Smooth muscle cell of the umbilical artery (primary cell): Measurements from ENCODE around the gene NUP98. TPM values are rescaled to one million over a fixed set of nuclear protein-coding genes. Genes with fewer than 3 reads are reported as not detected.

Experiments
- total RNA-seq: library from RNA; depleted of rRNA; stranded (reverse); fragments of >200 nt; gene quantifications from 2 replicates; pipeline ENCODE4 v1.2.3, GENCODE V29; 2014

NUP98 gene
- 76.6 and 133 TPM in 2 replicates for total RNA-seq

DNA sequence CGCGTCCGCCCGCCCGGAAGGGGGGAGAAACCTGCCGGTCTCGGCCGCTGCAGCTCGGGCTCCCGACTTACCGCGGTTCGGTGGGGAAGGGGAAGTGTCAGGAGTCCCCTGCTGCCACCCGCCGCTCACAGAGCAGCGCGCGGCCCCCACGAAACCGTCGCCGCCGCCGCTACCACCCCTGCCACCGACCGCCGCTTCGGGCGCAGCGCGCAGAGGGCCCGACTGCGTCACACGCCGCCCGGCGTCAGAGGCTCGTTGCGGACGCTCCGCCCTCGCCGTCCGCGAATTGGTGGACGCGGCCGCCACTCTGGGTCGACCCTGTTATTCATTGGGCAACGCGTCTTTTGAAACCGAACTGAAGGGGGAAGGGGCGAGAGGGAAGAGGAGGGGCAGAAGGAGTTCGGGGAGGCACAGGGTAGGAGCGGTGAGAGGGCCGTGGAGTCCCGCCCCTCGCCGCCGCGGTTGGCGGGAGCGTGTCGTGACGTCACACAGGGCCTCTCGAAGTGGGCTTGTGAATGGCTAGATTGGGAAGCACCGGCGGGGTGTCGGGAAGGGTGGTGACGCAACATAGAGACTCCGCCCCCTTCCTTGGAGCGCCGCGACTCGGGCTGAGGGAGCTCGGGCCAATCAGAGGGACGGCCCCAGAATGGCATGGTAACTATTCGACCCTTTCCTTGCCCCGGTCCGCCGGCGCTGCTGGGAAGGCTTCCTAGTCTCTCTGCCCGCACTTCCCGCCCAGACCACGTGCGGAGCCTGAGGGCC is at the start of gene NUP98:
Gene NUP98 (minus strand): TSS at position 226 of the 762 bp plus-strand sequence. CDS start 15,437 bp downstream, outside the sequence.

DNA sequence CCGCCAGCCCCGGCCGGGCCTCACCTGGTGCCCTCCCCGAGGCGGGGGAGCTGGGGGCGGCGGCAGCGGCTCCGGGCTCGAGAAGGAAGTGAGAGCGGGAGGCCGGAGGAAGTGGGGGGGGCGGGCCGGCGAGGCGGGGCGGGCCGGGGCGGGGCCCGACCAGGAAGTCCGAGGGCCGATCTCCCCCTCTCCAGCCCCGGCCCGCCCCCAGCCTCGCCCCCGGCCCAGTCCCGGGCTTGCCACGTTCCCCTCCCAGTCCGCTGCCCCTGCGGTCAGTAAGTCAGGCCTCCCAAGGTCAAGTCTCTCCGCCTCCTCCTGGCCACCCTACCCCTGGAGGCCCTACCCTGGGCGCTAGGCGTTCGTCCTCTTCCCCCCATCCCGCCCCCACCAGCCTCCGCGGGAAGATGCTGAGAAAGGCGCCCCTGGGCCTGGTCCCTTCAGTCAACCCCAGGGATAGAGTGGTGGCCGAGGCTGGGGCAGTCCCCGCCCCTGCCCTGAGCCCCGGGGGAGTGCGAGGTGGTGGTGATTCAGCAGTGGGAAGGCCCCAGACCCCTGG is 43.6 kb upstream of the NUP98 start, which contains the start of gene RHOG:
Gene RHOG (minus strand): TSS at position 90 of the 556 bp plus-strand sequence. CDS start 12,821 bp downstream, outside the sequence.

DNA sequence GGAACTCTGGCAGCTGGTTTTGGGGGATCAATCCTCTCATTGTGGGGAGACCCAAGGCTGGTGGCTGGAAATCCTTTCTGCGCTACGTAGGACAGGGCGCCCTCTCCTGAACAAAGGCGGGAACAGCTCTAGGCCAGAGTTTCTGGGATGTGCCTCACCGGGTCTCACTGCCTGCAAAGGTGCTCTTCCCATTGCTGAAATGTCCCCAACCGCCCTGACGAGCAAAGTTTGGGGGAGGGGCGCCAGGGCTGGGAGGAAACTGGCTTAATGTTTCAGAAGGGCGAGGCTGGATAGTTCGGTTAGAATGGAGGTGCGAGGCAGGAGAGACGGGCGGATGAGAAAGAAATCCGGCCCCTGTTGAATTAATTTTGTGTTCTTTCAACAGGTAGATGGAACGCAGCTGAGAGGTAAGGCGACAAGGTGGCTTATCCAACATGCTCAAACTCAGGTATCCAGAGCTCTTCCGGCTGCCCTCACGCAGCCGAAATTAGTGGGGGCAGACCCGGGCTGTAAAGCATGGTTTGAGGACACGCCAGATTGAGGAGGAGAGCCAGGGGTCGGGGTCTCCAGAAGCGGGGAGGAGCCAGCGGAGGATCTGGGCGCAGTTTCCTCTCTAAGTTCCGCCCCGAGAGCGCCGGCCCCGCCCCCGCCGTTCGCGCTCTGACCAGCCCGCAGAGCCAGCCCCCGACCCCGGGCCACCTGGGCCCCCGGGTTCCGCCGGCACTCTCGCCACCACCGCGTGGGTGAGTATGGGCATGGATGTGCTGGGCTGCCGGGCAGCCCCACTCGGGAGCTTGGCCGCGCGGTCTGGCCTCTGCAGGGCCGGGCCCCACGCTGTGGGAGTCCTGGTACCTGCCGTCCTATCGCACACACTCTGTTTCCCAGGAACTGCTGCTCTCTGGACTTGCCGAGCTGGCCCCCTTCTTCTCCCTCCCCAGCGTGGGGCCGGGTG is 10.8 kb upstream of the NUP98 start, which contains the start of gene PGAP2:
Gene PGAP2 (plus strand): TSS at position 652 of the 952 bp plus-strand sequence. CDS start 2,700 bp downstream, outside the sequence.

DNA sequence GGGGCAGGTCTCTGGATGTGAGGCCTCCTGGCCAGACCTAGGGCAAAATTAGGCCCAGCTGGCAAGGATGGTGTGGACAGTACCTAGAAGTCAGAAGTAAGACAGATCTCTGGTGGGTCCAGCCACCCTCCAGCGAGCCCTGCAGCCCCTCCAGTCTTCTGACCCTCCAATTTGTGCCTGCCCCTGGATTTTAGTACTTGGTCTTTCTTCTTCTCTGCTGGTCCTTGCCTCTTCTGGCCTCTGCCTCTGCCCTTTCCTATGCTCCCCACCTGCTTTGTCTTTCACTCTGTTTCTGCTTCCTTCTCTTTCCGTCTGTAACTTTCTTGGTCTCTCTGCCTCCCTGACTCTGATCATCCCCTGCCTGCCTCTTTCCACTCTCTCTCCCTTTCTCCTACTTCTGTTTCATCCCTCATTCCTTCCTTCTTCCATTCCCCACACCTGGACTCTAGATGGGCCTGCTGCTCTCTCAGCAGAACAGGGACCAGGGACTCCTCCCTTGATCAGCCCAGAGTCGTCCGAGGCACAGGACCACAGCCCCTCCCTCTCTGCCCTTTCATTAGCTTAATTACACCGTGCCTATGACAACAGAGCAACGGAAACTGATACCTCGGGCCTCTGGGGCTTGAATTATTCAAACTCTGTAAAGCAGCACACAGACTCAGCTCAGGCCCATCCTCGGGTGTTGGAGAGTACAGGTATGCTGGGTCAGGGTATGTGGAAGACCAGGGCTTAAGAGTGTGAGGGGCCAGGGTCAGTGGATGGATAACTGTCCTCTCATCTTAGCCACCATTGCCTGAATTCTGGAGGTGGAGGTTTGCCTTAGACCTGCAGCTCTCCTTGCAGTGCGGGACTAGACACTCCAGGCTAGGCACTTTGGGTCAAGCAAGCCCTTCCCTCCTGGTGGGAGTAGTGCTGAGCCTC is 125.8 kb downstream of the NUP98 start, which contains the start of gene CHRNA10:
Gene CHRNA10 (minus strand): TSS at position 51 of the 921 bp plus-strand sequence. CDS start 72 bp downstream, outside the sequence.

DNA sequence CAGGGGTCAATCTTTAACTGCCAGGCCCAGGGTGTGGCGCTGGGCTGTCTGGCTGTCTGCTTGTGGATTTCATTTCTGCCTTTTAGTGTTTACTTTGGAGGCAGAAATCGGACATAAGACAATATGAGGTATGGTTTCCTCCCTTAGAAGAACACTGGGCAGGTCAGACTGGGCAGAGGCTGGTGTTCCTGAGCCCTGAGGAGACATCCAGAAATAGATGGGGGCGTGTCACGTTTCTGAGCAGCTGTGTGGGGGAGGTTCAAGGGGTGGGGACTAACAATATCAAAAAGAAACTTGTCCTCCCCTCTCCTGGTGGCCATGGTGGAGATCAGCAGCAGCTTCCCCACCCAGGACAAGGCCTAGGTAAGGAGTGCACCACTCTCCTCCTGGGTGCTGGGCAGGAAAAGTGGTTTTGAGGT is 152.5 kb downstream of the NUP98 start, which contains the start of gene ART1:
Gene ART1 (plus strand): TSS at position 312 of the 419 bp plus-strand sequence. CDS start 14,086 bp downstream, outside the sequence.

DNA sequence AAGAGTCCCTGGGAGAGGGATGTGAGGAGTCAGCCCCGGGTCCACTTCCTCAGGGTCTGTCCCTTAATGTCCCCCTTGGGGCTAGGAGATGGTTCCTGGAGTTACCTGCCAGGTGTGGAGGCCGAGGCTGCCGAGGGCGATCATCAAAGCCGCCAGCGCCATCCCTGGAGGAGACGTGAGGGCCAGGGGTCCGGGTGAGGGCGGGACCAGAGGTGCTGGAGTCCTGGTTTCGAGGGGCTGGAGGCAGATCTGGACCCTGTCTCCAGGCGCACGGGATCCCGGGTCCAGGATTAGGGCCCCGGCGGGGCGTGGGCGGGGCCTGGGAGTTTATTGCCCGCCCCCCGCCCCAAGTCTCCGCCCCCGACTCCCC is 155.7 kb downstream of the NUP98 start, which contains the start of gene ART5:
Gene ART5 (minus strand): TSS at position 292 of the 370 bp plus-strand sequence. CDS start 130 bp downstream, at position 162.

Other genes with a start within 250 kb of the NUP98 start
- not detected in 2 replicates for gene ART5, start 155.6 kb downstream of the NUP98 start, total RNA-seq
- not detected in 2 replicates for gene ART1, start 152.4 kb downstream of the NUP98 start, total RNA-seq
- gene CHRNA10, start 126.2 kb downstream of the NUP98 start, total RNA-seq = 0.59 and 0.88 TPM in 2 replicates
- gene PGAP2, start 11.0 kb upstream of the NUP98 start, total RNA-seq = 3.9 and 11.0 TPM in 2 replicates
- 9.2 and 19.7 TPM in 2 replicates for gene RHOG, start 43.4 kb upstream of the NUP98 start, total RNA-seq
- 28.7 and 35.6 TPM in 2 replicates for gene STIM1, start 58.1 kb upstream of the NUP98 start, total RNA-seq